HEK293 (cell line): ENCODE measurements around the gene NOLC1.

Experiments used
- TCF7L2 ChIP-seq: IDR thresholded peaks from 2 replicates; pipeline ENCODE4 v1.6.1; 2011; ENCODE audit warnings: low read depth, mild to moderate bottlenecking, inconsistent platforms, low read length, moderate library complexity, borderline replicate concordance
- ZEB2 ChIP-seq: fragments of 450-650 bp; formaldehyde crosslinking; IDR thresholded peaks from 2 replicates; pipeline ENCODE4 v1.5.1; 2016; ENCODE audit warnings: missing biosample characterization, missing genetic modification characterization
- ZNF121 ChIP-seq: fragments of 450-650 bp; formaldehyde crosslinking; IDR thresholded peaks from 2 replicates; pipeline ENCODE4 v1.5.1; 2016; ENCODE audit warnings: missing biosample characterization, missing genetic modification characterization
- ZNF140 ChIP-seq: fragments of 450-650 bp; formaldehyde crosslinking; IDR thresholded peaks from 2 replicates; pipeline ENCODE4 v1.5.1; 2016; ENCODE audit warnings: missing biosample characterization, missing genetic modification characterization
- ZNF37A ChIP-seq: fragments of 450-650 bp; IDR thresholded peaks from 2 replicates; pipeline ENCODE4 v1.5.1; 2018; ENCODE audit warnings: missing biosample characterization, missing genetic modification characterization
- ZNF416 ChIP-seq: fragments of 450-650 bp; formaldehyde crosslinking; IDR thresholded peaks from 2 replicates; pipeline ENCODE4 v1.5.1; 2016; ENCODE audit warnings: missing biosample characterization, missing genetic modification characterization
- ZNF677 ChIP-seq: fragments of 450-650 bp; IDR thresholded peaks from 2 replicates; pipeline ENCODE4 v1.5.0; 2018; ENCODE audit warnings: missing biosample characterization, mild to moderate bottlenecking, missing genetic modification characterization, moderate library complexity
- TF ChIP-seq, protein P1 (sequence below): fragments of 450-650 bp; formaldehyde crosslinking; IDR thresholded peaks from 2 replicates; pipeline ENCODE4 v1.5.1; 2016; ENCODE audit warnings: missing biosample characterization, missing genetic modification characterization

DNA sequence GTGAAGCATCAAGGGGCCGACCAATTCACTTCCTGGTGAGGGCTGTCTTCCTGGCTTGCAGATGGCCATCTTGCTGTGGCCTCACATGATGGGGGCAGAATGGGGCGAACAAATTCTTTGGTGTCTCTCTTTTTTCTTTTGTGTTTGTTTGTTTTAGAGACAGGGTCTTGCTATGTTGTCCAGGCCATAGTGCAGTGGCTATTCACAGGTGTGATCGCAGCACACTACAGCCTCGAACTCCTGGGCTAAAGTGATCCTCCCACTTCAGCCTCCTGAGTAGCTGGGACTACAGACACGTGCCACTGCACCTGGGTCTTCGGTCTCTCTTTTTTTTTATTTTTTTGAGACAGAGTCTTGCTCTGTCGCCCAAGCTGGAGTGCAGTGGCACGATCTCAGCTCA is 20.1 kb downstream of the NOLC1 start:
- TF ChIP-seq ZNF140 = no peak
- TF ChIP-seq, protein P1, sequence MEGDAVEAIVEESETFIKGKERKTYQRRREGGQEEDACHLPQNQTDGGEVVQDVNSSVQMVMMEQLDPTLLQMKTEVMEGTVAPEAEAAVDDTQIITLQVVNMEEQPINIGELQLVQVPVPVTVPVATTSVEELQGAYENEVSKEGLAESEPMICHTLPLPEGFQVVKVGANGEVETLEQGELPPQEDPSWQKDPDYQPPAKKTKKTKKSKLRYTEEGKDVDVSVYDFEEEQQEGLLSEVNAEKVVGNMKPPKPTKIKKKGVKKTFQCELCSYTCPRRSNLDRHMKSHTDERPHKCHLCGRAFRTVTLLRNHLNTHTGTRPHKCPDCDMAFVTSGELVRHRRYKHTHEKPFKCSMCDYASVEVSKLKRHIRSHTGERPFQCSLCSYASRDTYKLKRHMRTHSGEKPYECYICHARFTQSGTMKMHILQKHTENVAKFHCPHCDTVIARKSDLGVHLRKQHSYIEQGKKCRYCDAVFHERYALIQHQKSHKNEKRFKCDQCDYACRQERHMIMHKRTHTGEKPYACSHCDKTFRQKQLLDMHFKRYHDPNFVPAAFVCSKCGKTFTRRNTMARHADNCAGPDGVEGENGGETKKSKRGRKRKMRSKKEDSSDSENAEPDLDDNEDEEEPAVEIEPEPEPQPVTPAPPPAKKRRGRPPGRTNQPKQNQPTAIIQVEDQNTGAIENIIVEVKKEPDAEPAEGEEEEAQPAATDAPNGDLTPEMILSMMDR (tag by site-specific recombination) = no peak
- no peak for TF ChIP-seq ZNF37A
- no peak for TF ChIP-seq ZNF677 (tag by site-specific recombination)
- no peak for TF ChIP-seq ZEB2 (tag by site-specific recombination)
- no peak for TF ChIP-seq ZNF416 (tag by site-specific recombination)
- TF ChIP-seq ZNF121 = peak; percentile 85
- TF ChIP-seq TCF7L2 = no peak
